HepG2 (cell line): ENCODE results near the gene SOX9. TPM values are rescaled to one million over a fixed set of nuclear protein-coding genes. Genes with fewer than 3 reads are reported as not detected.

Experiments used
- CAMTA2 ChIP-seq: sonication (generic); formaldehyde crosslinking; IDR thresholded peaks from 2 replicates; pipeline ENCODE4 v1.4.0; 2020; ENCODE audit warnings: mild to moderate bottlenecking, missing genetic modification reagents, borderline replicate concordance
- GATA4 ChIP-seq: sonication (generic); IDR thresholded peaks from 2 replicates; pipeline ENCODE4 v1.6.1; 2016; ENCODE audit warnings: antibody characterized with exemption, low read depth, borderline replicate concordance
- HOXA7 ChIP-seq: sonication (generic); formaldehyde crosslinking; IDR thresholded peaks from 2 replicates; pipeline ENCODE4 v1.8.1; 2022; ENCODE audit warnings: mild to moderate bottlenecking, missing genetic modification reagents, moderate library complexity
- MATR3 ChIP-seq: sonication (generic); formaldehyde crosslinking; IDR thresholded peaks from 2 replicates; pipeline ENCODE4 v1.4.0; 2020; ENCODE audit warnings: missing genetic modification reagents
- MED1 ChIP-seq: sonication (generic); formaldehyde crosslinking; IDR thresholded peaks from 2 replicates; pipeline ENCODE4 v1.4.0; 2020; ENCODE audit warnings: missing genetic modification reagents
- MTA1 ChIP-seq: sonication (generic); formaldehyde crosslinking; IDR thresholded peaks from 2 replicates; pipeline ENCODE4 v1.4.0; 2020; ENCODE audit warnings: missing genetic modification reagents, mild to moderate bottlenecking, borderline replicate concordance
- PHF20 ChIP-seq: sonication (generic); formaldehyde crosslinking; IDR thresholded peaks from 2 replicates; pipeline ENCODE4 v1.5.0; 2020; ENCODE audit warnings: mild to moderate bottlenecking, missing genetic modification reagents
- RFXAP ChIP-seq: sonication (generic); formaldehyde crosslinking; IDR thresholded peaks from 2 replicates; pipeline ENCODE4 v1.4.0; 2020; ENCODE audit warnings: missing genetic modification reagents, borderline replicate concordance
- TCF7 ChIP-seq: sonication (generic); IDR thresholded peaks from 2 replicates; pipeline ENCODE4 v1.6.1; 2016; ENCODE audit warnings: antibody characterized with exemption, low read depth
- ZNF121 ChIP-seq: sonication (generic); formaldehyde crosslinking; IDR thresholded peaks from 2 replicates; pipeline ENCODE4 v1.5.0; 2020; ENCODE audit warnings: mild to moderate bottlenecking, missing genetic modification reagents
- ZNF772 ChIP-seq: sonication (generic); formaldehyde crosslinking; IDR thresholded peaks from 2 replicates; pipeline ENCODE4 v1.5.0; 2020; ENCODE audit warnings: mild to moderate bottlenecking, missing genetic modification reagents
- polyA plus RNA-seq, 8 experiments: library from polyadenylated mRNA; depleted of rRNA in 3 of 8; stranded (reverse) in 7 of 8; unstranded in 1 of 8; fragments of >200 nt; fragmentation: Illumina TruSeq in 4 of 8; extraction: Trizol in 4 of 8; gene quantifications; 2 replicates each; pipeline versions ENCODE4 v1.2.1 to v1.2.3, GENCODE V29; 2011 to 2016; ENCODE audit warnings: low read depth in 4 of 8, missing spikeins in 1 of 8, mixed read lengths in 1 of 8; ENCODE audit not compliant: insufficient read depth in 1 of 8
- total RNA-seq, 5 experiments: library from RNA; depleted of rRNA; stranded (reverse); fragments of >200 nt; fragmentation: Illumina TruSeq; extraction: Trizol; gene quantifications; 2 replicates each; pipeline ENCODE4 v1.2.3, GENCODE V29; 2016; ENCODE audit warnings: low read depth in 1 of 5
- TF ChIP-seq, protein P1 (sequence below): sonication (generic); formaldehyde crosslinking; IDR thresholded peaks from 2 replicates; pipeline ENCODE4 v1.5.1; 2020; ENCODE audit warnings: missing genetic modification reagents, mild to moderate bottlenecking, borderline replicate concordance
- TF ChIP-seq, protein P2 (sequence below): sonication (generic); formaldehyde crosslinking; conservative IDR thresholded peaks from 2 replicates; pipeline ENCODE4 v1.8.0; 2022; ENCODE audit warnings: missing genetic modification reagents
- TF ChIP-seq, protein P3 (sequence below): sonication (generic); formaldehyde crosslinking; IDR thresholded peaks from 2 replicates; pipeline ENCODE4 v1.4.0; 2020; ENCODE audit warnings: missing genetic modification reagents, borderline replicate concordance
- TF ChIP-seq, protein P4 (sequence below): sonication (generic); formaldehyde crosslinking; IDR thresholded peaks from 2 replicates; pipeline ENCODE4 v1.9.0; 2021; ENCODE audit warnings: missing genetic modification reagents, borderline replicate concordance

SOX9 gene
- total and polyA plus RNA-seq, 2 of the 13 experiments (the other 11 are each of a cell fraction or from before 2014, with no cell fraction given), result 16.1 to 27.6 TPM

DNA sequence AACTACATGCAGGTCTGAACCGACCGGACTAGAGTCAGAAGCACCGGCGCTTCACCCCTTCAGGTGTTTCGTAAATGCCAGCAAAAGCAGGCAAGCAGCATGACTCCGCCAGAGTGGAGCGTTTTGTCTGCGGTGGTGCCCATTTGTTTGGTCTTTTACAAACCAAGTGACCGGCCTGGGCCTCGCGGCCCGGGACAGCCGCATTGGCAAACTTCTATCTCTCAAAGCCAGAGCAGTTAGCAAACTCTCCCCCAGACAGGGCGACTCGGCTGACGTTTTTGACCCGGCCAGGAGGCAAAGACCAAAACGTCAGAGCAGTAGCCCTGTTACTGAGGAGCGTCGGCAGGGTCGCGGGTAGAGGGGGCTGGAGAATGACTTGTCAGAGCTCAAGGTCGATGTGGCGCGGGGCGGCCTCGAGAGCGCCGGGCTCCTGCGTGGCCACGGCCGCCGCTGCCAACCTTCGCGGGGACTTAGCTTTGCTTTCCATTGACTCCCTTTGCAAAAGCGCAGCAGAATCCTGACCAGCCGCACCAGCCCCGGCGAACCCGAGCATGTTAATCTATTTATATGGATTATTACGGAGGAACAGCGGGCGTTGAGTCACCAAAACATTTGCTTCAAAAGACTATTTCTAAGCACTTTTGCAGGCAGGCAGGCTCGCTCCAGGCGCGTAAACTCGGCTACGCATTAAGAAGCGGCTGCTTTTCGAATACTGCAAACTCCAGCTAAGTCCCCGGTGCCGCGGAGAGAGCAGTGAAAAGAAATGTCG, 763 bp upstream of the SOX9 start (continued):
- TF ChIP-seq, protein P1, sequence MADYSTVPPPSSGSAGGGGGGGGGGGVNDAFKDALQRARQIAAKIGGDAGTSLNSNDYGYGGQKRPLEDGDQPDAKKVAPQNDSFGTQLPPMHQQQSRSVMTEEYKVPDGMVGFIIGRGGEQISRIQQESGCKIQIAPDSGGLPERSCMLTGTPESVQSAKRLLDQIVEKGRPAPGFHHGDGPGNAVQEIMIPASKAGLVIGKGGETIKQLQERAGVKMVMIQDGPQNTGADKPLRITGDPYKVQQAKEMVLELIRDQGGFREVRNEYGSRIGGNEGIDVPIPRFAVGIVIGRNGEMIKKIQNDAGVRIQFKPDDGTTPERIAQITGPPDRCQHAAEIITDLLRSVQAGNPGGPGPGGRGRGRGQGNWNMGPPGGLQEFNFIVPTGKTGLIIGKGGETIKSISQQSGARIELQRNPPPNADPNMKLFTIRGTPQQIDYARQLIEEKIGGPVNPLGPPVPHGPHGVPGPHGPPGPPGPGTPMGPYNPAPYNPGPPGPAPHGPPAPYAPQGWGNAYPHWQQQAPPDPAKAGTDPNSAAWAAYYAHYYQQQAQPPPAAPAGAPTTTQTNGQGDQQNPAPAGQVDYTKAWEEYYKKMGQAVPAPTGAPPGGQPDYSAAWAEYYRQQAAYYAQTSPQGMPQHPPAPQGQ (CRISPR knock-in tag), result no peak
- TF ChIP-seq TCF7, result no peak; the same call in 1 of the 2 replicates
- TF ChIP-seq, protein P2, sequence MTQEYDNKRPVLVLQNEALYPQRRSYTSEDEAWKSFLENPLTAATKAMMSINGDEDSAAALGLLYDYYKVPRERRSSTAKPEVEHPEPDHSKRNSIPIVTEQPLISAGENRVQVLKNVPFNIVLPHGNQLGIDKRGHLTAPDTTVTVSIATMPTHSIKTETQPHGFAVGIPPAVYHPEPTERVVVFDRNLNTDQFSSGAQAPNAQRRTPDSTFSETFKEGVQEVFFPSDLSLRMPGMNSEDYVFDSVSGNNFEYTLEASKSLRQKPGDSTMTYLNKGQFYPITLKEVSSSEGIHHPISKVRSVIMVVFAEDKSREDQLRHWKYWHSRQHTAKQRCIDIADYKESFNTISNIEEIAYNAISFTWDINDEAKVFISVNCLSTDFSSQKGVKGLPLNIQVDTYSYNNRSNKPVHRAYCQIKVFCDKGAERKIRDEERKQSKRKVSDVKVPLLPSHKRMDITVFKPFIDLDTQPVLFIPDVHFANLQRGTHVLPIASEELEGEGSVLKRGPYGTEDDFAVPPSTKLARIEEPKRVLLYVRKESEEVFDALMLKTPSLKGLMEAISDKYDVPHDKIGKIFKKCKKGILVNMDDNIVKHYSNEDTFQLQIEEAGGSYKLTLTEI (CRISPR knock-in tag), result no peak
- TF ChIP-seq, protein P3, sequence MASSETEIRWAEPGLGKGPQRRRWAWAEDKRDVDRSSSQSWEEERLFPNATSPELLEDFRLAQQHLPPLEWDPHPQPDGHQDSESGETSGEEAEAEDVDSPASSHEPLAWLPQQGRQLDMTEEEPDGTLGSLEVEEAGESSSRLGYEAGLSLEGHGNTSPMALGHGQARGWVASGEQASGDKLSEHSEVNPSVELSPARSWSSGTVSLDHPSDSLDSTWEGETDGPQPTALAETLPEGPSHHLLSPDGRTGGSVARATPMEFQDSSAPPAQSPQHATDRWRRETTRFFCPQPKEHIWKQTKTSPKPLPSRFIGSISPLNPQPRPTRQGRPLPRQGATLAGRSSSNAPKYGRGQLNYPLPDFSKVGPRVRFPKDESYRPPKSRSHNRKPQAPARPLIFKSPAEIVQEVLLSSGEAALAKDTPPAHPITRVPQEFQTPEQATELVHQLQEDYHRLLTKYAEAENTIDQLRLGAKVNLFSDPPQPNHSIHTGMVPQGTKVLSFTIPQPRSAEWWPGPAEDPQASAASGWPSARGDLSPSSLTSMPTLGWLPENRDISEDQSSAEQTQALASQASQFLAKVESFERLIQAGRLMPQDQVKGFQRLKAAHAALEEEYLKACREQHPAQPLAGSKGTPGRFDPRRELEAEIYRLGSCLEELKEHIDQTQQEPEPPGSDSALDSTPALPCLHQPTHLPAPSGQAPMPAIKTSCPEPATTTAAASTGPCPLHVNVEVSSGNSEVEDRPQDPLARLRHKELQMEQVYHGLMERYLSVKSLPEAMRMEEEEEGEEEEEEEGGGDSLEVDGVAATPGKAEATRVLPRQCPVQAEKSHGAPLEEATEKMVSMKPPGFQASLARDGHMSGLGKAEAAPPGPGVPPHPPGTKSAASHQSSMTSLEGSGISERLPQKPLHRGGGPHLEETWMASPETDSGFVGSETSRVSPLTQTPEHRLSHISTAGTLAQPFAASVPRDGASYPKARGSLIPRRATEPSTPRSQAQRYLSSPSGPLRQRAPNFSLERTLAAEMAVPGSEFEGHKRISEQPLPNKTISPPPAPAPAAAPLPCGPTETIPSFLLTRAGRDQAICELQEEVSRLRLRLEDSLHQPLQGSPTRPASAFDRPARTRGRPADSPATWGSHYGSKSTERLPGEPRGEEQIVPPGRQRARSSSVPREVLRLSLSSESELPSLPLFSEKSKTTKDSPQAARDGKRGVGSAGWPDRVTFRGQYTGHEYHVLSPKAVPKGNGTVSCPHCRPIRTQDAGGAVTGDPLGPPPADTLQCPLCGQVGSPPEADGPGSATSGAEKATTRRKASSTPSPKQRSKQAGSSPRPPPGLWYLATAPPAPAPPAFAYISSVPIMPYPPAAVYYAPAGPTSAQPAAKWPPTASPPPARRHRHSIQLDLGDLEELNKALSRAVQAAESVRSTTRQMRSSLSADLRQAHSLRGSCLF, result no peak
- TF ChIP-seq HOXA7 (CRISPR knock-in tag), result no peak
- no peak for TF ChIP-seq PHF20 (CRISPR knock-in tag)
- TF ChIP-seq MATR3, result no peak
- TF ChIP-seq GATA4, result no peak
- TF ChIP-seq, protein P4, sequence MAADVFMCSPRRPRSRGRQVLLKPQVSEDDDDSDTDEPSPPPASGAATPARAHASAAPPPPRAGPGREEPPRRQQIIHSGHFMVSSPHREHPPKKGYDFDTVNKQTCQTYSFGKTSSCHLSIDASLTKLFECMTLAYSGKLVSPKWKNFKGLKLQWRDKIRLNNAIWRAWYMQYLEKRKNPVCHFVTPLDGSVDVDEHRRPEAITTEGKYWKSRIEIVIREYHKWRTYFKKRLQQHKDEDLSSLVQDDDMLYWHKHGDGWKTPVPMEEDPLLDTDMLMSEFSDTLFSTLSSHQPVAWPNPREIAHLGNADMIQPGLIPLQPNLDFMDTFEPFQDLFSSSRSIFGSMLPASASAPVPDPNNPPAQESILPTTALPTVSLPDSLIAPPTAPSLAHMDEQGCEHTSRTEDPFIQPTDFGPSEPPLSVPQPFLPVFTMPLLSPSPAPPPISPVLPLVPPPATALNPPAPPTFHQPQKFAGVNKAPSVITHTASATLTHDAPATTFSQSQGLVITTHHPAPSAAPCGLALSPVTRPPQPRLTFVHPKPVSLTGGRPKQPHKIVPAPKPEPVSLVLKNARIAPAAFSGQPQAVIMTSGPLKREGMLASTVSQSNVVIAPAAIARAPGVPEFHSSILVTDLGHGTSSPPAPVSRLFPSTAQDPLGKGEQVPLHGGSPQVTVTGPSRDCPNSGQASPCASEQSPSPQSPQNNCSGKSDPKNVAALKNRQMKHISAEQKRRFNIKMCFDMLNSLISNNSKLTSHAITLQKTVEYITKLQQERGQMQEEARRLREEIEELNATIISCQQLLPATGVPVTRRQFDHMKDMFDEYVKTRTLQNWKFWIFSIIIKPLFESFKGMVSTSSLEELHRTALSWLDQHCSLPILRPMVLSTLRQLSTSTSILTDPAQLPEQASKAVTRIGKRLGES (CRISPR knock-in tag), result no peak
- no peak for TF ChIP-seq ZNF121 (CRISPR knock-in tag)
- peak; percentile 86 for TF ChIP-seq MTA1 (CRISPR knock-in tag)
- TF ChIP-seq RFXAP (CRISPR knock-in tag), result no peak; the same call in 1 of the 2 replicates
- no peak; the same call in 1 of the 2 replicates for TF ChIP-seq ZNF772 (CRISPR knock-in tag)
- TF ChIP-seq CAMTA2 (CRISPR knock-in tag), result no peak
- peak; percentile 16; the same call in 1 of the 2 replicates for TF ChIP-seq MED1 (CRISPR knock-in tag)
